ENCODE data around the gene SOCS6.

SOCS6 gene

GRCh38 chr18:70374154-70374553 is 85.3 kb downstream of the SOCS6 start:
- no peak for DNase-seq (ENCODE audit: low read depth)
- no peak overlapping the region for H3K4me3 ChIP-seq (ENCODE audit: low read length)
- TF ChIP-seq CTCF (conservative IDR thresholded peaks at IDR 0.05; ENCODE audit: low read depth, low read length): no peak

GRCh38 chr18:70376137-70376913 is 87.5 kb downstream of the SOCS6 start:
- TF ChIP-seq CTCF (conservative IDR thresholded peaks at IDR 0.05; ENCODE audit: low read depth, low read length): no peak
- no peak overlapping the region for H3K4me3 ChIP-seq (ENCODE audit: low read length)
- no peak for DNase-seq (ENCODE audit: low read depth)

GRCh38 chr18:70376914-70377258 is 88.0 kb downstream of the SOCS6 start:
- H3K4me3 ChIP-seq (ENCODE audit: low read length): no peak overlapping the region
- TF ChIP-seq CTCF (conservative IDR thresholded peaks at IDR 0.05; ENCODE audit: low read depth, low read length): no peak
- no peak for DNase-seq (ENCODE audit: low read depth)

GRCh38 chr18:70377317-70377799 is 88.5 kb downstream of the SOCS6 start:
- no peak overlapping the region for H3K4me3 ChIP-seq (ENCODE audit: low read length)
- TF ChIP-seq CTCF (conservative IDR thresholded peaks at IDR 0.05; ENCODE audit: low read depth, low read length): no peak
- DNase-seq (ENCODE audit: low read depth): no peak

GRCh38 chr18:70377857-70378701 is 89.2 kb downstream of the SOCS6 start:
- no peak for TF ChIP-seq CTCF (conservative IDR thresholded peaks at IDR 0.05; ENCODE audit: low read depth, low read length)
- no peak for DNase-seq (ENCODE audit: low read depth)
- H3K4me3 ChIP-seq (ENCODE audit: low read length): no peak overlapping the region
